Testis (tissue), 3 donors: ENCODE results near the gene ULBP3. TPM values are rescaled to one million over a fixed set of nuclear protein-coding genes. Genes with fewer than 3 reads are reported as not detected.

Experiments used
- DNase-seq: peaks from one replicate; pipeline ENCODE4 v3.0.0-alpha.2; 2019
- H3K27ac ChIP-seq, 2 donors: fragments of 200-600 bp; sonication (generic); one replicate each; pipeline ENCODE4 v1.5.1; 2019
- H3K27me3 ChIP-seq: fragments of 200-600 bp; sonication (generic); one replicate; pipeline ENCODE4 v1.5.1; 2019
- H3K36me3 ChIP-seq: fragments of 200-600 bp; sonication (generic); one replicate; pipeline ENCODE4 v1.5.1; 2017; ENCODE audit warnings: low read depth; ENCODE audit errors: missing control alignments
- H3K4me1 ChIP-seq: fragments of 200-600 bp; sonication (generic); one replicate; pipeline ENCODE4 v1.5.1; 2019
- H3K4me3 ChIP-seq, 2 donors: fragments of 200-600 bp; sonication (generic); one replicate each; pipeline ENCODE4 v1.5.1; 2017 to 2019
- H3K9me3 ChIP-seq: fragments of 200-600 bp; sonication (generic); one replicate; pipeline ENCODE4 v1.5.1; 2017
- POLR2A ChIP-seq: fragments of 450-650 bp; IDR thresholded peaks from one replicate; pipeline ENCODE4 v1.6.1; 2017; ENCODE audit warnings: antibody characterized with exemption, mild to moderate bottlenecking, moderate library complexity
- WGBS, 2 donors: methylation state at CpG; one replicate each; pipeline ENCODE4 v1.1.5; 2018; 5-methylcytosine and 5-hydroxymethylcytosine counted together
- intact Hi-C: fragments of 100-400 bp; cut with DNase I; formaldehyde crosslinking; loops from one replicate; pipeline ENCODE4 v1.15.1; 2023; ENCODE audit warnings: low total_unique reads
- polyA plus RNA-seq: library from polyadenylated mRNA; stranded (reverse); fragments of 350-450 nt; fragmentation: Illumina TruSeq; extraction: RNeasy Lipid Tissue Mini Kit (QIAGEN cat#74804); gene quantifications from one replicate; pipeline ENCODE4 v1.2.3, GENCODE V29; 2014; ENCODE audit warnings: low read depth, low replicate concordance; ENCODE audit not compliant: insufficient read depth
- total RNA-seq, 2 donors: library from RNA; depleted of rRNA; stranded (reverse); fragments of >200 nt; gene quantifications; one replicate each; pipeline ENCODE4 v1.2.3, GENCODE V29; 2016
- TF ChIP-seq, protein P1 (sequence below), 3 experiments: fragments of 450-650 bp in 2 of 3; fragments of 200-600 bp in 1 of 3; sonication (generic) in 1 of 3; IDR thresholded peaks; one replicate each; pipeline ENCODE4 v1.5.1; 2016 to 2019; ENCODE audit warnings: antibody characterized with exemption in 3 of 3, mild to moderate bottlenecking in 2 of 3, moderate library complexity in 1 of 3

Gene ULBP3
- total and polyA plus RNA-seq, 3 donors from 2014 or later = 10.3 to 48.3 (median 33.5) TPM

DNA sequence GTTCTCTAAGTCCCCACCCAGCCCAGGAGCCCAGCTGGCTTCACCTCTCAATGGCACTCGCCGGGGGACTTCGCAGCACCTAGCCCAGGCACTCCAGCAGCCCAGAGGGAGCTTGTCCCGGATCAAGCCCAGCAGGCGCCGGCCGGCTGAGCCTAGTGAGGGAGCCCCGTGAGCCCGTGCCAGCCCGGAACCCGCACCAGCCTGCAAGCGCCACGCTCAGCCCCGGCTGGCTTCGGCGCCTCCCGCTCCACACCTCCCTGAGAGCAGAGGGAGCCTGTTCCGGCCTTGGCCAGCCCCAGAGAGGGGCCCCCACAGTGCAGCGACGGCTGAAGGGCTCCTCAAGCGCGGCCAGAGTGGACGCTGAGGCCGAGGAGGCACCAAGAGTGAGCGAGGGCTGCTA is 46.8 kb upstream of the ULBP3 start:
- Histone ChIP-seq H3K27me3 (no peaks in the 10 kb centered on the region), H3K9me3 (no peaks in the 10 kb centered on the region), H3K36me3 (no peaks in the 10 kb centered on the region), H3K27ac (no peak overlapping the region), H3K4me1 (peaks cover 11% of the 10 kb centered on the region), H3K4me3 (peak overlapping the region in 1 of 2 donors; percentile 48)
- 91 to 97% methylated on average over 12 to 25 of the region's 25 CpGs for WGBS, 2 donors
- no peak for DNase-seq
- intact Hi-C loops = no loop called here
- TF ChIP-seq, protein P1, sequence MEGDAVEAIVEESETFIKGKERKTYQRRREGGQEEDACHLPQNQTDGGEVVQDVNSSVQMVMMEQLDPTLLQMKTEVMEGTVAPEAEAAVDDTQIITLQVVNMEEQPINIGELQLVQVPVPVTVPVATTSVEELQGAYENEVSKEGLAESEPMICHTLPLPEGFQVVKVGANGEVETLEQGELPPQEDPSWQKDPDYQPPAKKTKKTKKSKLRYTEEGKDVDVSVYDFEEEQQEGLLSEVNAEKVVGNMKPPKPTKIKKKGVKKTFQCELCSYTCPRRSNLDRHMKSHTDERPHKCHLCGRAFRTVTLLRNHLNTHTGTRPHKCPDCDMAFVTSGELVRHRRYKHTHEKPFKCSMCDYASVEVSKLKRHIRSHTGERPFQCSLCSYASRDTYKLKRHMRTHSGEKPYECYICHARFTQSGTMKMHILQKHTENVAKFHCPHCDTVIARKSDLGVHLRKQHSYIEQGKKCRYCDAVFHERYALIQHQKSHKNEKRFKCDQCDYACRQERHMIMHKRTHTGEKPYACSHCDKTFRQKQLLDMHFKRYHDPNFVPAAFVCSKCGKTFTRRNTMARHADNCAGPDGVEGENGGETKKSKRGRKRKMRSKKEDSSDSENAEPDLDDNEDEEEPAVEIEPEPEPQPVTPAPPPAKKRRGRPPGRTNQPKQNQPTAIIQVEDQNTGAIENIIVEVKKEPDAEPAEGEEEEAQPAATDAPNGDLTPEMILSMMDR (IDR thresholded peaks at IDR 0.05) = no peak
- no peak for TF ChIP-seq POLR2A

GRCh38 chr6:150112233-150112632 is 43.3 kb upstream of the ULBP3 start:
- intact Hi-C loops = no loop called here
- no peak for TF ChIP-seq POLR2A
- TF ChIP-seq, protein P1 (IDR thresholded peaks at IDR 0.05) = no peak
- 81 to 93% methylated on average over 6 of the region's 6 CpGs for WGBS, 2 donors
- DNase-seq = no peak
- Histone ChIP-seq H3K9me3 (no peaks in the 10 kb centered on the region), H3K27me3 (no peaks in the 10 kb centered on the region), H3K4me1 (no peaks in the 10 kb centered on the region), H3K36me3 (no peaks in the 10 kb centered on the region), H3K4me3 (no peak overlapping the region), H3K27ac (no peak overlapping the region)

- no peak overlapping the region for H3K4me3 ChIP-seq
- H3K36me3 ChIP-seq = no peaks in the 10 kb centered on the region
- H3K27ac ChIP-seq = no peak overlapping the region
- TF ChIP-seq, protein P1 (IDR thresholded peaks at IDR 0.05) = no peak
- TF ChIP-seq POLR2A = no peak
- no peaks in the 10 kb centered on the region for H3K9me3 ChIP-seq
- intact Hi-C loops = no loop called here
- no peaks in the 10 kb centered on the region for H3K4me1 ChIP-seq
- WGBS, 2 donors = 92 to 93% methylated on average over 4 of the region's 4 CpGs
- no peak for DNase-seq
- no peaks in the 10 kb centered on the region for H3K27me3 ChIP-seq
These were observed 33.9 kb upstream of the ULBP3 start for GRCh38 chr6:150102750-150103270.

- no peaks in the 10 kb centered on the region for H3K9me3 ChIP-seq
- H3K27me3 ChIP-seq = no peaks in the 10 kb centered on the region
- no peak overlapping the region for H3K27ac ChIP-seq
- no peaks in the 10 kb centered on the region for H3K4me1 ChIP-seq
- TF ChIP-seq, protein P1 (IDR thresholded peaks at IDR 0.05) = no peak
- TF ChIP-seq POLR2A = no peak
- no peak for DNase-seq
- WGBS, 2 donors = 86 to 91% methylated on average over 19 of the region's 19 CpGs
- intact Hi-C loops = no loop called here
- no peaks in the 10 kb centered on the region for H3K36me3 ChIP-seq
- no peak overlapping the region for H3K4me3 ChIP-seq
These were observed 31.8 kb upstream of the ULBP3 start for GRCh38 chr6:150100745-150101144.

DNA sequence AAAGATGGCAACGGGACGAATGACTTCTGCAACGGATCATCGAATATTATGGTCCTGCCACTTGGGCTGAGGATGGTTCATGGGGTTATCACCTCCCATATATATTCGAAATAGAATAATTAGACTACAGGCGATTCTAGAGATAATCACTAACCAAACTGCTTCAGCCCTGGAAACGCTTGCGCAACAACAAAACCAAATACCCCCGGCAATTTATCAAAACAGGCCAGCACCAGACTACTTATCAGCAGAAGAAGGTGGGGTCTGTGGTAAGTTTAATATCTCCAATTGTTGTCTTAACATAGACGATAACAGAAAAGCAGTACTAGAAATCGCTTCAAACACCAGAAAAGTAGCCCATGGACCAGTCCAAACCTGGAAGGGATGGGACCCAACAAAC is 31.0 kb upstream of the ULBP3 start:
- H3K27ac ChIP-seq = no peak overlapping the region
- 90 to 94% methylated on average over 11 of the region's 11 CpGs for WGBS, 2 donors
- no peaks in the 10 kb centered on the region for H3K9me3 ChIP-seq
- H3K4me1 ChIP-seq = no peaks in the 10 kb centered on the region
- no peak for TF ChIP-seq POLR2A
- TF ChIP-seq, protein P1 (IDR thresholded peaks at IDR 0.05) = no peak
- no peak for DNase-seq
- H3K27me3 ChIP-seq = no peaks in the 10 kb centered on the region
- H3K4me3 ChIP-seq = no peak overlapping the region
- H3K36me3 ChIP-seq = no peaks in the 10 kb centered on the region
- intact Hi-C loops = no loop called here
